Measurements from ENCODE around the gene RELN.
"Not testable (repeated sequence)": the region's sequence is repeated elsewhere in the genome, so short reads cannot be mapped to it uniquely, and the experiment has no call there.

RELN gene

DNA sequence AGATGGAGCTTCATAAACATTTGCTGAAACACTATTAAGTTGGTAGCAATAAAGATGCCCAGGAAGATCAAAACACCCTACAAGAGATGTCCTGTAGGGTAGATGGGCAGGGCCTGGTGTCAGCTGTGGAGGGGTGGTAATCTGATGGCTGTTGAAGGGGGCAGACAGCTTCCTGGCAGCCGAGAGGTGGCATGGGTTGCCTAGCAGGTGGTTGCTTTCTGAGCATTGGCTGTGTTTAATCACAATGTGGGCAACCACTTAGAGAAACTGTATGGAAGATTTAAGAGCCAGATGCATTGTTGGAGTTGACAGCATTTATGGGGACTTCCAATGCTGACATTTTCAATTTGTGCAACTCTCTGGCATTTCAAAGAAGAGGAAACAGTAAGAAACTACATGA, 463.5 kb downstream of the RELN start:
- TF ChIP-seq, protein P1, sequence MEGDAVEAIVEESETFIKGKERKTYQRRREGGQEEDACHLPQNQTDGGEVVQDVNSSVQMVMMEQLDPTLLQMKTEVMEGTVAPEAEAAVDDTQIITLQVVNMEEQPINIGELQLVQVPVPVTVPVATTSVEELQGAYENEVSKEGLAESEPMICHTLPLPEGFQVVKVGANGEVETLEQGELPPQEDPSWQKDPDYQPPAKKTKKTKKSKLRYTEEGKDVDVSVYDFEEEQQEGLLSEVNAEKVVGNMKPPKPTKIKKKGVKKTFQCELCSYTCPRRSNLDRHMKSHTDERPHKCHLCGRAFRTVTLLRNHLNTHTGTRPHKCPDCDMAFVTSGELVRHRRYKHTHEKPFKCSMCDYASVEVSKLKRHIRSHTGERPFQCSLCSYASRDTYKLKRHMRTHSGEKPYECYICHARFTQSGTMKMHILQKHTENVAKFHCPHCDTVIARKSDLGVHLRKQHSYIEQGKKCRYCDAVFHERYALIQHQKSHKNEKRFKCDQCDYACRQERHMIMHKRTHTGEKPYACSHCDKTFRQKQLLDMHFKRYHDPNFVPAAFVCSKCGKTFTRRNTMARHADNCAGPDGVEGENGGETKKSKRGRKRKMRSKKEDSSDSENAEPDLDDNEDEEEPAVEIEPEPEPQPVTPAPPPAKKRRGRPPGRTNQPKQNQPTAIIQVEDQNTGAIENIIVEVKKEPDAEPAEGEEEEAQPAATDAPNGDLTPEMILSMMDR (IDR thresholded peaks at IDR 0.05; ENCODE audit: low read depth, low read length), result no peak
- no peak overlapping the region for H3K4me3 ChIP-seq (ENCODE audit: low read depth, low read length)

DNA sequence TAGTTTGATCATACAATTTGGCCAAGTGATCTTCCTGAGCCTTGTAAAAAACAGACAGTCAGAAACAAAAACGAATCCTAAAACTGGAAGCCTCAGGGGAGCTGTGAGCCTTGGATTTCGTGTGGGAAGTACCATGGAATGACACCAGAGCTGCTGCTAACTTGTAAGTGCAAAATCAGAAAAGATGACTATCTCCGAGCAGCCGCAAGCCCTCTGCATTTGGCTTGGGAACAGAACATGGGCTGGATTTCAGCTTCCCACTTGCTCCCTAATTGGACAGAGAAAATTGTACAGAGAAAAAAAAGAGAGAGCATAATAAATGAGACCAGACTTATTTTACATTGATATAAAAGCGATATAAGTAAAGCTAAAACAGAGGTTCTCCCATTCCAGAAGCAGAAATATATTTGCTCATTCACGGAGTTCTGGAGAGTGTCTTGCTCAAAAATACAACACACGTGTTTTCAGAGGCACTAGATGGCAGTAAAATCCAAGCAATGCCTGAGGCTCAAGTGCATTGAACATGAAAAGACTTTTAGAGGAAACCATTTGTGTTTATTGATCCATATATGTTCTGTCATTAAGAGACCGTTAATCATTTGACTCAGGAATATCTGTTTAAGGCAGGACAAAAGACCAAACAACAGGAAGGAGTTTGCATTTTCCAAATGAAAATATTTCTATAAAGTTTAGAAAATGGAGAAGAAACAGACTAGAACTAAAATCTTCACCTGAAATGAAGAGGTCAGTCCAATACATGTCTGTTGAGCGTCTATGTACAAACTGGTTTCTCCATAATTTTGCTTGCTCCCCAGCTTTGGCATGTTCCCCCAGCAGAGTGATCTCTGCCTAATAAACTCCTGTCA, 465.2 kb downstream of the RELN start:
- TF ChIP-seq, protein P1 (IDR thresholded peaks at IDR 0.05; ENCODE audit: low read depth, low read length), result 0 out of 2 replicates have a peak, but pooled peaks have one; percentile 5

DNA sequence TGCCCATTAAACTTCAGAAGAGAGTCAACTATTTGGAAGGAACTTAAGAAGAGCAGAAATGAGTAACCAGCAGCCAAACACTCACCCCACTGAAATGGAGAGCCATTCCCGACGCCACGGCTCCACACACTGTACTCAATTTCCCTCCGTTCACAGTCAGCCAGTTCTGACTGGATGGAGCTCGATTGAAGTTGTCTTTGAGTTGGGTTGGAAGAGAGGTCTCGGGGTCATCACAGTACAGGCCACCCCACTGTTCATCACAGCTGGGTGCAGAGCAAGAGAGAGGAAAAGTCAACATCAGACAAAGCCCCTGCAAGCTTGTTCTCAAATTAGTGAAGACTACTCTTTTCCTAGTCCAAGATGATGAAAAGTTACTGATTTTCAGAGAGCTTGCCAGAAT, 467.5 kb downstream of the RELN start:
- no peak overlapping the region for H3K4me3 ChIP-seq (ENCODE audit: low read depth, low read length)
- TF ChIP-seq, protein P1 (IDR thresholded peaks at IDR 0.05; ENCODE audit: low read depth, low read length), result no peak

More for the DNA sequence above, 465.2 kb downstream of the RELN start:
- no peak overlapping the region for H3K4me3 ChIP-seq (ENCODE audit: low read depth, low read length)

DNA sequence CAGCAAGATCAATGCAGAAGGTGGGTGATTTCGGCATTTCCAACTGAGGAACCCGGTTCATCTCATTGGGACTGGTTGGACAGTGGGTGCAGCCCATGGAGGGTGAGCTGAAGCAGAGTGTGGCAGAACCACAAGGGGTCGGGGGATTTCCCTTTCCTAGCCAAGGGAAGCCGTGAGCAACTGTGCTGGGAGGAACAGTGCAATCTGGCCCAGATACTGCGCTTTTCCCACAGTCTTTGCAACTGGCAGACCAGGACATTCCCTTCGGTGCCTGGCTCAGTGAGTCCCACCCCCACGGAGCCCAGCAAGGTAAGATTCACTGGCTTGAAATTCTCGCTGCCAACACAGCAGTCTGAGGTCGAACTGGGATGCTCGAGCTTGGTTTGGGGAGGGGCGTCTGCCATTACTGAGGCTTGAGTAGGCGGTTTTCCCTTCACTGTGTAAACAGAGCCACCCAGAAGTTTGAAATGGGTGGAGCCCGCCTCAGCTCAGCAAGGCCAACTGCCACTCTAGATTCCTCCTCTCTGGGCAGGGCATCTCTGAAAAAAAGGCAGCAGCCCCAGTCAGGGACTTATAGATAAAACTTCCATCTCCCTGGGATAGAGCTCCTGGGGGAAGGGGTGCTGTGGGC, 484.8 kb downstream of the RELN start:
- TF ChIP-seq, protein P1 (IDR thresholded peaks at IDR 0.05; ENCODE audit: low read depth, low read length), result no peak

DNA sequence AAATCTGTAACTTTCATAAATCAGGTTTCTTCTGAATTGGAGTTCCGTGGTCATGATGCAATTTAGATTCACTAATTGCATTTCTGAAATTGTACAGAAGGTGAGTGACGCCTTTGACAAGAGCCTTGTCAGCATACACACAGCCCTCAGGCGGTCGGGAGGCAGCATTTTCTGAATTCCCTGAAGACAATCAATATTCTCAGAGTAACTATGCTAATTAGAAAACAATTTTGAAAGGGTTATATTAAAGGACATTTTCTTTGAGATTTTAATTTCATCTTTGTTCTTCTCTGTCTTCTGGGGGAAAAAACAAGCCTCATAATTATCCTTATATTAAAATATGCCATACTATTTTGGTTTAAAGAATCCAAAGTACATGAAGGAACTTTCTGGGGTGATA, 488.3 kb downstream of the RELN start:
- TF ChIP-seq, protein P1 (IDR thresholded peaks at IDR 0.05; ENCODE audit: low read depth, low read length), result no peak
- no peak overlapping the region for H3K4me3 ChIP-seq (ENCODE audit: low read depth, low read length)

More for the DNA sequence above, 484.8 kb downstream of the RELN start:
- H3K4me3 ChIP-seq (ENCODE audit: low read depth, low read length), result no peak overlapping the region

DNA sequence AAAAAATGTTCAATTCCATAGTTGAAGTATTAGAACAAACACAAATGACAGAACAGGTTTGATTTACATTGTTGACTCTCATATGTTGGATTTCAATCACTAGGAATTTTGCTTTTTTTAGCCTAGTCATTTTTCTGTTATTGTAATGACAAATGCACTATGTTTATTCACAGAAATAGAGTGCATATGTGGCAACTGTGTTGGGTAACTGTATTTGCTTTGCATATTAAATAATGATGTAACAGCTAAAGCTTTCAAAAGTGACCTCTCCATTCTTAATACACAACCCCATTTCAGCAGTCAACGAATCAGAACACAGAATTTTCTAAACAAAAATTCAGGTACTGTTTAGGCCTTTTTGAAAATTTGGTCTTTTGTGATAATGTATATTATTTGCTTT, 489.5 kb downstream of the RELN start:
- TF ChIP-seq, protein P1 (IDR thresholded peaks at IDR 0.05; ENCODE audit: low read depth, low read length), result no peak
- H3K4me3 ChIP-seq (ENCODE audit: low read depth, low read length), result no peak overlapping the region

DNA sequence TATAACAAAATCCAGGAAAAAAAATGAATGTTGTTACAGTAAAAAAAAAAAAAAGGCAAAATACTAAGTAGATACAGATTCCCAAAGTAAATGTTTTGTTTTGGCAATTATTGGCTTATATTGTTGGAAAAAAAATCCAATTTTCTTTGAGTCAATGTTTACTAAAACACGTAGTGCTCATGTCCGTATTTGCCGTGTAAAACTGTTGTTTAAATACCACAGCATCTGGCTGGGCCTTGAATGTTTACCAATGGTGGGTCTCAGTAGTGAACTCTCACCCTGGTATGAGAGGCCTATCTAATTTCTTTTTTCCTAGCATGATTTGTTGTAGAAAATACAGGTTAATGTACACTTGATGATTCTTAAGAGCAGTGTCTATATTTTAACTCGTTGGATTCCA, 502.0 kb downstream of the RELN start:
- H3K4me3 ChIP-seq (ENCODE audit: low read depth, low read length), result no peak overlapping the region
- TF ChIP-seq, protein P1 (IDR thresholded peaks at IDR 0.05; ENCODE audit: low read depth, low read length), result no peak

DNA sequence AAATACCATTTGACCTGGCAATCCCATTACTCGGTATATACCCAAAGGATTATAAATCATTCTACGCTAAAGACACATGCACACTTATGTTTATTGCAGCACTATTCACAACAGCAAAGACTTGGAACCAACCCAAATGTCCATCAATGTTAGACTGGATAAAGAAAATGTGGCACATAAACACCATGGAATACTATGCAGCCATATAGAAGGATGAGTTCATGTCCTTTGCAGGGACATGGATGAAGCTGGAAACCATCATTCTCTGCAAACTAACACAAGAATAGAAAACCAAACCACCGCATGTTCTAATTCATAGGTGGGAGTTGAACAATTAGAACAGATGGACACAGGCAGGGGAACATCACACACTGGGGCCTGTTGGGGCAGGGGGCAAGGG, 502.6 kb downstream of the RELN start:
- not testable (repeated sequence) for H3K4me3 ChIP-seq (ENCODE audit: low read depth, low read length)
